AG09309 (cell line): Measurements from ENCODE around the gene RGS12.

ENCODE experiments used
- DNase-seq: peaks from one replicate; pipeline ENCODE4 v3.0.0-alpha.2; 2010; ENCODE audit warnings: low read depth
- H3K4me3 ChIP-seq: 2 replicates; pipeline ENCODE4 v1.5.1; 2011; ENCODE audit warnings: mild to moderate bottlenecking, low read depth, low read length, moderate library complexity; ENCODE audit not compliant: control insufficient read depth
- CTCF ChIP-seq: IDR thresholded peaks from 2 replicates; pipeline ENCODE4 v1.5.1; 2011; ENCODE audit warnings: mild to moderate bottlenecking, low read depth, low read length, inconsistent platforms; ENCODE audit not compliant: insufficient read depth, control insufficient read depth; ENCODE audit errors: missing control alignments

Gene RGS12

GRCh38 chr4:3254302-3255131 is 38.3 kb upstream of the RGS12 start:
- no peak for TF ChIP-seq CTCF
- DNase-seq: no peak
- H3K4me3 ChIP-seq: no peak overlapping the region

- H3K4me3 ChIP-seq: no peak overlapping the region
- no peak for TF ChIP-seq CTCF
- no peak for DNase-seq
Observed at GRCh38 chr4:3255611-3256186, 37.1 kb upstream of the RGS12 start.

GRCh38 chr4:3256230-3257102 is 36.4 kb upstream of the RGS12 start:
- TF ChIP-seq CTCF: no peak
- DNase-seq: no peak
- H3K4me3 ChIP-seq: no peak overlapping the region

GRCh38 chr4:3257103-3257555 is 35.7 kb upstream of the RGS12 start:
- no peak for DNase-seq
- no peak overlapping the region for H3K4me3 ChIP-seq
- TF ChIP-seq CTCF: no peak

- no peak overlapping the region for H3K4me3 ChIP-seq
- TF ChIP-seq CTCF: no peak
- DNase-seq: peak; percentile 16
Observed at GRCh38 chr4:3257556-3258482, 35.0 kb upstream of the RGS12 start.
